Astrocyte (in vitro differentiated cells and primary cell): ENCODE measurements around the gene FGD2. TPM values are rescaled to one million over a fixed set of nuclear protein-coding genes. Genes with fewer than 3 reads are reported as not detected.
"Not testable (repeated sequence)": the region's sequence is repeated elsewhere in the genome, so short reads cannot be mapped to it uniquely, and the experiment has no call there.

Experiments used
- DNase-seq: peaks from one replicate; pipeline ENCODE4 v3.0.0-alpha.2; 2010; ENCODE audit warnings: low read depth
- FAIRE-seq: peaks from 2 replicates; lab custom pipeline; 2011; peaks lifted over from hg19 to GRCh38; lab: Jason Lieb, UNC
- H2AFZ ChIP-seq: 2 replicates; pipeline ENCODE4 v1.6.0; 2012; ENCODE audit warnings: low read depth, low read length, inconsistent platforms
- H3K27ac ChIP-seq: 2 replicates; pipeline ENCODE4 v1.5.1; 2011; ENCODE audit warnings: low read depth, low read length, inconsistent platforms
- H3K27me3 ChIP-seq: 2 replicates; pipeline ENCODE4 v1.6.0; 2011; ENCODE audit warnings: low read length, inconsistent platforms; ENCODE audit not compliant: insufficient read depth
- H3K36me3 ChIP-seq: 2 replicates; pipeline ENCODE4 v1.5.1; 2011; ENCODE audit warnings: low read length, inconsistent platforms; ENCODE audit not compliant: insufficient read depth
- H3K4me1 ChIP-seq: 2 replicates; pipeline ENCODE4 v1.5.1; 2011; ENCODE audit warnings: low read length, inconsistent platforms; ENCODE audit not compliant: insufficient read depth
- H3K4me2 ChIP-seq: 2 replicates; pipeline ENCODE4 v1.6.0; 2012; ENCODE audit warnings: low read length, inconsistent platforms
- H3K4me3 ChIP-seq: 2 replicates; pipeline ENCODE4 v1.5.1; 2011; ENCODE audit warnings: low read depth, mild to moderate bottlenecking, low read length, inconsistent platforms; ENCODE audit not compliant: insufficient read depth
- H3K79me2 ChIP-seq: 2 replicates; pipeline ENCODE4 v1.6.0; 2012; ENCODE audit warnings: mild to moderate bottlenecking, low read length, inconsistent platforms; ENCODE audit not compliant: insufficient read depth
- H3K9ac ChIP-seq: 2 replicates; pipeline ENCODE4 v1.6.0; 2012; ENCODE audit warnings: mild to moderate bottlenecking, low read length, inconsistent platforms
- H3K9me3 ChIP-seq: 2 replicates; pipeline ENCODE4 v1.5.1; 2012; ENCODE audit warnings: low read depth, mild to moderate bottlenecking, low read length, inconsistent platforms; ENCODE audit not compliant: insufficient read depth
- H4K20me1 ChIP-seq: 2 replicates; pipeline ENCODE4 v1.6.0; 2012; ENCODE audit warnings: low read length, inconsistent platforms; ENCODE audit not compliant: insufficient read depth
- H3K27ac Mint-ChIP-seq: one replicate; pipeline ENCODE4 v1.8.0; 2021; ENCODE audit warnings: mild to moderate bottlenecking, mixed read lengths; ENCODE audit not compliant: unreplicated experiment
- H3K27me3 Mint-ChIP-seq: one replicate; pipeline ENCODE4 v1.8.0; 2021; ENCODE audit warnings: low read depth, mixed read lengths; ENCODE audit not compliant: unreplicated experiment
- H3K36me3 Mint-ChIP-seq: one replicate; pipeline ENCODE4 v1.8.0; 2021; ENCODE audit warnings: low read depth, mixed read lengths; ENCODE audit not compliant: unreplicated experiment
- H3K4me1 Mint-ChIP-seq: one replicate; pipeline ENCODE4 v1.8.0; 2021; ENCODE audit warnings: low read depth, mixed read lengths; ENCODE audit not compliant: unreplicated experiment
- H3K4me3 Mint-ChIP-seq: one replicate; pipeline ENCODE4 v1.8.0; 2021; ENCODE audit warnings: mild to moderate bottlenecking, moderate library complexity, mixed read lengths; ENCODE audit not compliant: unreplicated experiment
- H3K9me3 Mint-ChIP-seq: one replicate; pipeline ENCODE4 v1.8.0; 2021; ENCODE audit warnings: mild to moderate bottlenecking, mixed read lengths; ENCODE audit not compliant: unreplicated experiment
- CTCF ChIP-seq: IDR thresholded peaks from 2 replicates; pipeline ENCODE4 v1.5.1; 2011; ENCODE audit warnings: low read depth, mild to moderate bottlenecking, inconsistent platforms, low read length, moderate library complexity; ENCODE audit not compliant: insufficient read depth
- EZH2 ChIP-seq: IDR thresholded peaks from 2 replicates; pipeline ENCODE4 v1.6.1; 2012; ENCODE audit warnings: mild to moderate bottlenecking, low read length, inconsistent platforms; ENCODE audit not compliant: insufficient read depth
- total RNA-seq: library from RNA; stranded (reverse); gene quantifications from 2 replicates; pipeline ENCODE4 v1.2.1, GENCODE V29; 2021

Gene FGD2
- total RNA-seq, 1 donor from 2014 or later = not detected

- peaks cover 20% of the 10 kb centered on the region for H3K4me1 Mint-ChIP-seq
- peaks cover 4% of the 10 kb centered on the region for H3K27me3 ChIP-seq
- H4K20me1 ChIP-seq = peaks cover 42% of the 10 kb centered on the region
- H2AFZ ChIP-seq = peak within 1 kb of the TSS; percentile 70
- H3K27ac ChIP-seq = peak within 1 kb of the TSS; percentile 87
- peaks cover 20% of the 10 kb centered on the region for H3K4me1 ChIP-seq
- no peak for FAIRE-seq
- peaks cover 2% of the 10 kb centered on the region for H3K9me3 Mint-ChIP-seq
- H3K79me2 ChIP-seq = peaks cover 53% of the 10 kb centered on the region
- peak within 1 kb of the TSS; percentile 99 for H3K9ac ChIP-seq
- peak within 1 kb of the TSS; percentile 97 for H3K27ac Mint-ChIP-seq
- H3K4me3 Mint-ChIP-seq = peak within 1 kb of the TSS; percentile 96
- H3K36me3 Mint-ChIP-seq = no peaks in the 10 kb centered on the region
- no peaks in the 10 kb centered on the region for H3K9me3 ChIP-seq
- H3K4me3 ChIP-seq = peak within 1 kb of the TSS; percentile 94
- H3K4me2 ChIP-seq = peak within 1 kb of the TSS; percentile 96
- H3K36me3 ChIP-seq = peaks cover 3% of the 10 kb centered on the region
- no peaks in the 10 kb centered on the region for H3K27me3 Mint-ChIP-seq
- DNase-seq = peak; percentile 81
- TF ChIP-seq EZH2 (no peak), CTCF (no peak)
Observed at GRCh38 chr6:36985808-36986703, 19.4 kb upstream of the FGD2 start, which contains the start of gene MTCH1. Gene MTCH1, minus strand, starts transcription at chr6:36986196. Its CDS starts 23 bp downstream, at chr6:36986173.

GRCh38 chr6:36986704-36987047, 18.8 kb upstream of the FGD2 start:
- peaks cover 4% of the 10 kb centered on the region for H3K27me3 ChIP-seq
- H3K4me3 Mint-ChIP-seq = peak overlapping the region; percentile 96
- peak overlapping the region; percentile 99 for H3K9ac ChIP-seq
- FAIRE-seq (no peak), DNase-seq (no peak)
- H3K9me3 ChIP-seq = no peaks in the 10 kb centered on the region
- peaks cover 20% of the 10 kb centered on the region for H3K4me1 ChIP-seq
- H3K27ac Mint-ChIP-seq = peak overlapping the region; percentile 97
- H3K79me2 ChIP-seq = peaks cover 47% of the 10 kb centered on the region
- TF ChIP-seq EZH2 = no peak
- peak overlapping the region; percentile 70 for H2AFZ ChIP-seq
- peaks cover 36% of the 10 kb centered on the region for H4K20me1 ChIP-seq
- H3K36me3 Mint-ChIP-seq = no peaks in the 10 kb centered on the region
- H3K27ac ChIP-seq = peak overlapping the region; percentile 87
- H3K4me2 ChIP-seq = peak overlapping the region; percentile 96
- H3K4me3 ChIP-seq = peak overlapping the region; percentile 94
- peaks cover 2% of the 10 kb centered on the region for H3K9me3 Mint-ChIP-seq
- H3K36me3 ChIP-seq = peaks cover 3% of the 10 kb centered on the region
- peaks cover 13% of the 10 kb centered on the region for H3K4me1 Mint-ChIP-seq
- peaks cover 2% of the 10 kb centered on the region for H3K27me3 Mint-ChIP-seq

DNA sequence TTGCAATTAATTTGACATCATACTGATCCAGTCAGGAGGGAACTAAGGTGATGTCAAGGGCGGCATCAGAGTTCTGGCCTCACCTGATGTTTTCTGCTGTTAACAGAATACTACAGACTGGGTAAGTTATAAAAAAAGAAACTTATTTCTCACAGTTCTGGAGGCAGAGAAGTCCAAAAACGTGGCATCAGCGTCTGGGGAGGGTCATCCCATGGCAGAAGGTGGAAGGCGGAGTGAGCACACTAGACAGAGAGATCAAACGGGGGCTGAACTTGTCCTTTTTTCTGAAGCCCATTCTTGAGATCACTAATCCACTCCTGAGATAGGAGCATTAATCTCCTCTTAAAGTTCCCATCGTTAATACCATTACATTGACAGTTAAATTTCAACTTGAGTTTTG, 16.2 kb upstream of the FGD2 start:
- TF ChIP-seq CTCF = no peak
- TF ChIP-seq EZH2 = no peak
- H3K4me3 Mint-ChIP-seq = no peak overlapping the region
- FAIRE-seq (no peak), DNase-seq (no peak)
- Histone ChIP-seq H3K4me3 (no peak overlapping the region), H3K4me1 (peaks cover 11% of the 10 kb centered on the region), H3K27ac (no peak overlapping the region), H3K27me3 (peaks cover 7% of the 10 kb centered on the region), H3K79me2 (peaks cover 21% of the 10 kb centered on the region), H2AFZ (no peak overlapping the region), H4K20me1 (peaks cover 10% of the 10 kb centered on the region), H3K9me3 (no peaks in the 10 kb centered on the region), H3K36me3 (no peaks in the 10 kb centered on the region), H3K4me2 (no peak overlapping the region), H3K9ac (no peak overlapping the region)
- H3K36me3 Mint-ChIP-seq = no peaks in the 10 kb centered on the region
- peaks cover 2% of the 10 kb centered on the region for H3K9me3 Mint-ChIP-seq
- H3K4me1 Mint-ChIP-seq = peaks cover 9% of the 10 kb centered on the region
- no peak overlapping the region for H3K27ac Mint-ChIP-seq
- H3K27me3 Mint-ChIP-seq = peaks cover 3% of the 10 kb centered on the region

- peaks cover 11% of the 10 kb centered on the region for H3K27me3 ChIP-seq
- H3K9me3 ChIP-seq, H2AFZ ChIP-seq, H3K4me3 ChIP-seq, H4K20me1 ChIP-seq, H3K4me1 ChIP-seq, FAIRE-seq, H3K36me3 ChIP-seq, H3K4me1 Mint-ChIP-seq, H3K4me3 Mint-ChIP-seq, DNase-seq, H3K79me2 ChIP-seq, H3K9ac ChIP-seq, H3K4me2 ChIP-seq, H3K27ac Mint-ChIP-seq, H3K36me3 Mint-ChIP-seq, H3K27ac ChIP-seq, H3K27me3 Mint-ChIP-seq, H3K9me3 Mint-ChIP-seq: not testable (repeated sequence)
Observed at GRCh38 chr6:36990401-36990800, 15.1 kb upstream of the FGD2 start.
